HT-29 (cell line): ENCODE results near the gene SLC10A1. TPM values are rescaled to one million over a fixed set of nuclear protein-coding genes. Genes with fewer than 3 reads are reported as not detected.
"Not testable (repeated sequence)": the region's sequence is repeated elsewhere in the genome, so short reads cannot be mapped to it uniquely, and the experiment has no call there.

ENCODE experiments used
- DNase-seq: peaks from one replicate; pipeline ENCODE4 v3.0.0-alpha.2; 2015; ENCODE audit warnings: low spot score
- total RNA-seq: library from RNA; depleted of rRNA; stranded (reverse); fragments of >200 nt; shearing (Covaris generic); gene quantifications from 2 replicates; pipeline ENCODE4 v1.2.3, GENCODE V29; 2014; rRNA removed

The SLC10A1 gene
- total RNA-seq, result not detected in 2 replicates

GRCh38 chr14:69796797-69797500, at the start of gene SLC10A1:
Gene SLC10A1 (minus strand): TSS chr14:69797241. CDS start chr14:69797155, 86 bp downstream.
- DNase-seq, result no peak

GRCh38 chr14:69845787-69846186, 48.7 kb upstream of the SLC10A1 start:
- no peak for DNase-seq

GRCh38 chr14:69845050-69845581, 48.1 kb upstream of the SLC10A1 start:
- no peak for DNase-seq

GRCh38 chr14:69844171-69844570, 47.1 kb upstream of the SLC10A1 start:
- DNase-seq, result no peak

- DNase-seq, result no peak
Measured at GRCh38 chr14:69842686-69843420, 45.8 kb upstream of the SLC10A1 start.

GRCh38 chr14:69841656-69842055, 44.6 kb upstream of the SLC10A1 start:
- DNase-seq, result no peak

GRCh38 chr14:69839661-69840060, 42.6 kb upstream of the SLC10A1 start:
- DNase-seq, result no peak

- peak; percentile 1 for DNase-seq
Measured at GRCh38 chr14:69838881-69839416, 41.9 kb upstream of the SLC10A1 start.

- DNase-seq, result no peak
Measured at GRCh38 chr14:69828879-69829278, 31.8 kb upstream of the SLC10A1 start.

- no peak for DNase-seq
Measured at GRCh38 chr14:69828354-69828753, 31.3 kb upstream of the SLC10A1 start.

- no peak for DNase-seq
Measured at GRCh38 chr14:69827560-69827959, 30.5 kb upstream of the SLC10A1 start.

GRCh38 chr14:69822456-69822855, 25.4 kb upstream of the SLC10A1 start:
- no peak for DNase-seq

GRCh38 chr14:69820991-69821390, 23.9 kb upstream of the SLC10A1 start:
- DNase-seq, result no peak

GRCh38 chr14:69819607-69820006, 22.6 kb upstream of the SLC10A1 start:
- DNase-seq, result no peak

GRCh38 chr14:69818758-69819191, 21.7 kb upstream of the SLC10A1 start:
- DNase-seq, result peak; percentile 85

- no peak for DNase-seq
Measured at GRCh38 chr14:69816216-69816615, 19.2 kb upstream of the SLC10A1 start.

GRCh38 chr14:69815556-69815955, 18.5 kb upstream of the SLC10A1 start:
- DNase-seq, result no peak

- no peak for DNase-seq
Measured at GRCh38 chr14:69814397-69814796, 17.4 kb upstream of the SLC10A1 start.

GRCh38 chr14:69813346-69813745, 16.3 kb upstream of the SLC10A1 start:
- DNase-seq, result not testable (repeated sequence)

GRCh38 chr14:69812711-69813110, 15.7 kb upstream of the SLC10A1 start:
- DNase-seq, result peak; percentile 35

- DNase-seq, result no peak
Measured at GRCh38 chr14:69811868-69812252, 14.8 kb upstream of the SLC10A1 start.

GRCh38 chr14:69811227-69811867, 14.3 kb upstream of the SLC10A1 start:
- no peak for DNase-seq
